ENCODE results near the gene DPEP2. TPM values are rescaled to one million over a fixed set of nuclear protein-coding genes. Genes with fewer than 3 reads are reported as not detected.
"Not testable (repeated sequence)": the region's sequence is repeated elsewhere in the genome, so short reads cannot be mapped to it uniquely, and the experiment has no call there.

DPEP2 gene
- total RNA-seq, 1 experiment from 2014 or later = not detected

GRCh38 chr16:67937713-67938112, 61.6 kb downstream of the DPEP2 start:
- not testable (repeated sequence) for DNase-seq (ENCODE audit: low spot score)

Small RNA genes lying within 50 kb of the gene (small RNA-seq; reads per million reads assigned to genes)
- gene RNU6-359P = not detected

Other genes starting within 250 kb of the DPEP2 start
- 6.7 and 8.3 TPM in 2 replicates for gene RANBP10, start 192.9 kb downstream of the DPEP2 start, total RNA-seq (2014; rRNA removed; shearing (Covaris generic))
- gene TSNAXIP1, start 192.6 kb downstream of the DPEP2 start, total RNA-seq (2014; rRNA removed; shearing (Covaris generic)) = 1.1 TPM in 1 of 2 replicates, not detected in the other
- gene THAP11, start 157.2 kb downstream of the DPEP2 start, total RNA-seq (2014; rRNA removed; shearing (Covaris generic)) = 66.3 and 80.9 TPM in 2 replicates
- gene NUTF2, start 152.6 kb downstream of the DPEP2 start, total RNA-seq (2014; rRNA removed; shearing (Covaris generic)) = 158 and 183 TPM in 2 replicates
- gene CENPT, start 151.8 kb downstream of the DPEP2 start, total RNA-seq (2014; rRNA removed; shearing (Covaris generic)) = 42.8 and 43.2 TPM in 2 replicates
- gene EDC4, start 126.4 kb downstream of the DPEP2 start, total RNA-seq (2014; rRNA removed; shearing (Covaris generic)) = 107 and 121 TPM in 2 replicates
- gene NRN1L, start 114.6 kb downstream of the DPEP2 start, total RNA-seq (2014; rRNA removed; shearing (Covaris generic)) = 0.64 and 2.5 TPM in 2 replicates
- gene PSKH1, start 106.2 kb downstream of the DPEP2 start, total RNA-seq (2014; rRNA removed; shearing (Covaris generic)) = 11.5 and 15.1 TPM in 2 replicates
- gene CTRL, start 67.6 kb downstream of the DPEP2 start, total RNA-seq (2014; rRNA removed; shearing (Covaris generic)) = 2.2 and 3.5 TPM in 2 replicates
- gene PSMB10, start 62.6 kb downstream of the DPEP2 start, total RNA-seq (2014; rRNA removed; shearing (Covaris generic)) = 173 and 191 TPM in 2 replicates
- 1.4 and 3.3 TPM in 2 replicates for gene LCAT, start 55.4 kb downstream of the DPEP2 start, total RNA-seq (2014; rRNA removed; shearing (Covaris generic))
- gene SLC12A4, start 30.8 kb downstream of the DPEP2 start, total RNA-seq (2014; rRNA removed; shearing (Covaris generic)) = 10.0 and 14.1 TPM in 2 replicates
- gene DPEP3, start 19.0 kb downstream of the DPEP2 start, total RNA-seq (2014; rRNA removed; shearing (Covaris generic)) = not detected in 2 replicates
- not detected in 2 replicates for gene DPEP2NB, start 16.4 kb upstream of the DPEP2 start, total RNA-seq (2014; rRNA removed; shearing (Covaris generic))
- gene DDX28, start 23.7 kb upstream of the DPEP2 start, total RNA-seq (2014; rRNA removed; shearing (Covaris generic)) = 27.4 and 30.4 TPM in 2 replicates
- gene DUS2, start 23.8 kb upstream of the DPEP2 start, total RNA-seq (2014; rRNA removed; shearing (Covaris generic)) = 18.7 and 19.0 TPM in 2 replicates
- gene NFATC3, start 85.9 kb upstream of the DPEP2 start, total RNA-seq (2014; rRNA removed; shearing (Covaris generic)) = 20.4 and 20.8 TPM in 2 replicates
- gene ESRP2, start 236.6 kb upstream of the DPEP2 start, total RNA-seq (2014; rRNA removed; shearing (Covaris generic)) = 104 and 122 TPM in 2 replicates
- gene PLA2G15, start 245.9 kb upstream of the DPEP2 start, total RNA-seq (2014; rRNA removed; shearing (Covaris generic)) = 15.9 and 18.6 TPM in 2 replicates